HCT116 (cell line): ENCODE data around the gene PCDHA9.

Experiments
- CTCF ChIP-seq, 3 experiments: fragments of 200-600 bp in 1 of 3; sonication (generic) in 1 of 3; IDR thresholded peaks in 2 of 3; conservative IDR thresholded peaks in 1 of 3; 2 replicates each; pipeline ENCODE4 v1.5.1; 2012 to 2017; ENCODE audit warnings: low read depth in 2 of 3, low read length in 2 of 3, antibody characterized with exemption in 1 of 3, borderline replicate concordance in 1 of 3, control low read depth in 1 of 3, mild to moderate bottlenecking in 1 of 3, mixed read lengths in 1 of 3, mixed run types in 1 of 3, moderate library complexity in 1 of 3; ENCODE audit not compliant: insufficient read depth in 1 of 3
- EGR1 ChIP-seq: IDR thresholded peaks from 2 replicates; pipeline ENCODE4 v1.6.1; 2012; ENCODE audit warnings: low read depth
- EZH2 ChIP-seq: fragments of 200-600 bp; sonication (generic); IDR thresholded peaks from 2 replicates; pipeline ENCODE4 v1.6.1; 2017; ENCODE audit warnings: antibody characterized with exemption, mixed run types
- JUND ChIP-seq: IDR thresholded peaks from 2 replicates; pipeline ENCODE4 v1.6.1; 2012
- SIN3A ChIP-seq: IDR thresholded peaks from 2 replicates; pipeline ENCODE4 v1.6.1; 2012; ENCODE audit warnings: low read depth
- ZNF274 ChIP-seq: fragments of 200-500 bp; sonication (Bioruptor generic); IDR thresholded peaks from 2 replicates; pipeline ENCODE4 v1.6.1; 2014; ENCODE audit warnings: mild to moderate bottlenecking, low read depth, low read length, inconsistent platforms
- TF ChIP-seq, protein P1 (sequence below): IDR thresholded peaks from 2 replicates; pipeline ENCODE4 v1.6.1; 2012; ENCODE audit warnings: low read depth

DNA sequence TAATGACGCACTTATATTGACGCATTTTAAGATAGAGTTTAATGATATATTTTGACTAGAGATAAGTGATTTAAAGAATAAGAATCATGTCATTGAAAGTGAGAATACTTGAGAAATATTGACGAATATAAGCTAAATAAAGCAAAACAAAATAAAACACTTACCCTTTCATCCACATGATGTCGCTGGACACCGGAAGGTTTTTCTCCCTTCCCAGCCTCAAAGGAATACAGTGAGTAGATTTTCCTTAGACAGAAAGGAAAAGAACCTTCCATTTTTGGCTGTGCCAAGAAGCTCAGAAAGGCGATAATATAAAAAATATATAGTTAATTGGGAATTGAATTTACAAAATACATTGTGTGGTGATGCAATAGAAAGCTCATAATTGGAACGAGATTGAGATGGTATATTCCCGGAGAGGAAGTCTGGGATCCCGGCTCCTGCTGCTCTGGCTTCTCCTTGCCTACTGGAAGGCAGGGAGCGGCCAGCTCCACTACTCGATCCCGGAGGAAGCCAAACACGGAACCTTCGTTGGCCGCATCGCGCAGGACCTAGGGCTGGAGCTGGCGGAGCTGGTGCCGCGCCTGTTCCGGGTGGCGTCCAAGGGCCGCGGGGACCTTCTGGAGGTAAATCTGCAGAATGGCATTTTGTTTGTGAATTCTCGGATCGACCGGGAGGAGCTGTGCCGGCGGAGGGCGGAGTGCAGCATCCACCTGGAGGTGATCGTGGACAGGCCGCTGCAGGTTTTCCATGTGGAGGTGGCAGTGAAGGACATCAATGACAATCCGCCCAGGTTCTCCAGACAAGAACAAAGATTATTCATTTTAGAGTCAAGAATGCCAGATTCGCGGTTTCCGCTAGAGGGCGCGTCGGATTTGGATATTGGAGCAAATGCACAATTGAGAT lies 26.6 kb upstream of the PCDHA9 start, which contains the start of gene PCDHA5:
- TF ChIP-seq CTCF (IDR thresholded peaks at IDR 0.05 in 2 of 3, conservative IDR thresholded peaks at IDR 0.05 in 1 of 3; ENCODE audit: borderline replicate concordance in 1 of 3, insufficient read depth in 1 of 3, low read depth in 2 of 3, low read length in 2 of 3) (peak in 2 of 3 experiments; percentile 37 to 55; a peak in 3 of 6 replicates), EZH2 (no peak), JUND (no peak), ZNF274 (no peak), EGR1 (no peak), SIN3A (no peak)
- TF ChIP-seq, protein P1, sequence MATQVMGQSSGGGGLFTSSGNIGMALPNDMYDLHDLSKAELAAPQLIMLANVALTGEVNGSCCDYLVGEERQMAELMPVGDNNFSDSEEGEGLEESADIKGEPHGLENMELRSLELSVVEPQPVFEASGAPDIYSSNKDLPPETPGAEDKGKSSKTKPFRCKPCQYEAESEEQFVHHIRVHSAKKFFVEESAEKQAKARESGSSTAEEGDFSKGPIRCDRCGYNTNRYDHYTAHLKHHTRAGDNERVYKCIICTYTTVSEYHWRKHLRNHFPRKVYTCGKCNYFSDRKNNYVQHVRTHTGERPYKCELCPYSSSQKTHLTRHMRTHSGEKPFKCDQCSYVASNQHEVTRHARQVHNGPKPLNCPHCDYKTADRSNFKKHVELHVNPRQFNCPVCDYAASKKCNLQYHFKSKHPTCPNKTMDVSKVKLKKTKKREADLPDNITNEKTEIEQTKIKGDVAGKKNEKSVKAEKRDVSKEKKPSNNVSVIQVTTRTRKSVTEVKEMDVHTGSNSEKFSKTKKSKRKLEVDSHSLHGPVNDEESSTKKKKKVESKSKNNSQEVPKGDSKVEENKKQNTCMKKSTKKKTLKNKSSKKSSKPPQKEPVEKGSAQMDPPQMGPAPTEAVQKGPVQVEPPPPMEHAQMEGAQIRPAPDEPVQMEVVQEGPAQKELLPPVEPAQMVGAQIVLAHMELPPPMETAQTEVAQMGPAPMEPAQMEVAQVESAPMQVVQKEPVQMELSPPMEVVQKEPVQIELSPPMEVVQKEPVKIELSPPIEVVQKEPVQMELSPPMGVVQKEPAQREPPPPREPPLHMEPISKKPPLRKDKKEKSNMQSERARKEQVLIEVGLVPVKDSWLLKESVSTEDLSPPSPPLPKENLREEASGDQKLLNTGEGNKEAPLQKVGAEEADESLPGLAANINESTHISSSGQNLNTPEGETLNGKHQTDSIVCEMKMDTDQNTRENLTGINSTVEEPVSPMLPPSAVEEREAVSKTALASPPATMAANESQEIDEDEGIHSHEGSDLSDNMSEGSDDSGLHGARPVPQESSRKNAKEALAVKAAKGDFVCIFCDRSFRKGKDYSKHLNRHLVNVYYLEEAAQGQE, result no peak
